HL-60 (cell line): ENCODE data around the gene NFIC.

Experiments
- DNase-seq, 2 experiments: peaks; one replicate each; pipeline ENCODE4 v3.0.0-alpha.2; 2010 to 2020; ENCODE audit warnings: low read depth in 1 of 2, low spot score in 1 of 2
- H3K27ac ChIP-seq: fragments of 250-450 bp; sonication (Bioruptor Pico); replicated peaks from 2 replicates; pipeline ENCODE4 v1.5.1; 2020; ENCODE audit warnings: mild to moderate bottlenecking, moderate library complexity
- H3K27me3 ChIP-seq: fragments of 250-450 bp; sonication (Bioruptor Pico); 2 replicates; pipeline ENCODE4 v1.5.1; 2021; ENCODE audit warnings: mild to moderate bottlenecking, moderate library complexity; ENCODE audit not compliant: insufficient read depth, poor library complexity, severe bottlenecking
- H3K4me3 ChIP-seq: replicated peaks from 2 replicates; pipeline ENCODE4 v1.5.1; 2011; ENCODE audit warnings: mild to moderate bottlenecking, control low read depth, low read length; ENCODE audit not compliant: insufficient read depth
- CTCF ChIP-seq: IDR thresholded peaks from one replicate; pipeline ENCODE4 v1.5.1; 2011; ENCODE audit warnings: low read length, control low read depth, inconsistent platforms; ENCODE audit not compliant: insufficient read depth
- GABPA ChIP-seq: IDR thresholded peaks from 2 replicates; pipeline ENCODE4 v1.6.1; 2012; ENCODE audit warnings: low read depth
- POLR2AphosphoS5 ChIP-seq: IDR thresholded peaks from 2 replicates; pipeline ENCODE4 v1.6.1; 2012; ENCODE audit warnings: low read depth
- REST ChIP-seq: IDR thresholded peaks from 2 replicates; pipeline ENCODE4 v1.6.1; 2012; ENCODE audit warnings: low read depth; ENCODE audit not compliant: insufficient replicate concordance
- SPI1 ChIP-seq: IDR thresholded peaks from 2 replicates; pipeline ENCODE4 v1.6.1; 2012; ENCODE audit warnings: low read depth, mild to moderate bottlenecking, borderline replicate concordance

The NFIC gene

GRCh38 chr19:3434630-3435553, 68.5 kb downstream of the NFIC start:
- Histone ChIP-seq H3K27ac (peak overlapping the region; percentile 74), H3K27me3 (no peaks in the 10 kb centered on the region), H3K4me3 (peak overlapping the region; percentile 41)
- TF ChIP-seq REST (no peak), CTCF (no peak), SPI1 (no peak), POLR2AphosphoS5 (peak; percentile 74; the same call in 1 of the 2 replicates), GABPA (peak; percentile 91)
- DNase-seq, result peak; percentile 81 to 94

- peak in 1 of 2 experiments; percentile 71 for DNase-seq
- H3K27ac ChIP-seq, result no peak overlapping the region
- TF ChIP-seq POLR2AphosphoS5, result no peak
- TF ChIP-seq CTCF, result peak; percentile 28
- H3K4me3 ChIP-seq, result no peak overlapping the region
- no peaks in the 10 kb centered on the region for H3K27me3 ChIP-seq
Observed at GRCh38 chr19:3440082-3440481, 73.7 kb downstream of the NFIC start.

GRCh38 chr19:3441089-3441985, 75.0 kb downstream of the NFIC start:
- no peak overlapping the region for H3K27ac ChIP-seq
- no peak for TF ChIP-seq REST
- TF ChIP-seq CTCF, result no peak
- TF ChIP-seq POLR2AphosphoS5, result no peak
- no peak for TF ChIP-seq GABPA
- H3K4me3 ChIP-seq, result no peak overlapping the region
- H3K27me3 ChIP-seq, result no peaks in the 10 kb centered on the region
- no peak for DNase-seq
